ENCODE measurements around the gene EMC9.

The EMC9 gene

GRCh38 chr14:24133735-24134134 lies 7.7 kb downstream of the EMC9 start:
- Histone ChIP-seq H4K20me1 (ENCODE audit: insufficient read depth, low read length) (no peaks in the 10 kb centered on the region), H3K27me3 (replicated peaks; ENCODE audit: insufficient read depth, low read length) (no peaks in the 10 kb centered on the region), H3K27ac (ENCODE audit: low read length) (no peak overlapping the region), H3K9me2 (replicated peaks; ENCODE audit: insufficient read depth, low read length) (no peaks in the 10 kb centered on the region), H2AFZ (ENCODE audit: low read length) (no peak overlapping the region), H3K4me1 (ENCODE audit: low read length) (0 out of 2 replicates have a peak, but pooled peaks cover 2% of the 10 kb centered on the region), H3K4me3 (ENCODE audit: low read length) (no peak overlapping the region), H3K36me3 (replicated peaks; ENCODE audit: insufficient read depth, low read length) (0 out of 2 replicates have a peak, but pooled peaks cover 2% of the 10 kb centered on the region), H3K9ac (ENCODE audit: low read length) (no peak overlapping the region), H3K4me2 (ENCODE audit: low read depth, low read length) (no peak overlapping the region), H3F3A (ENCODE audit: insufficient read depth, low read length) (0 out of 2 replicates have a peak, but pooled peaks cover 2% of the 10 kb centered on the region), H3K9me3 (replicated peaks; ENCODE audit: insufficient read depth, low read length) (no peaks in the 10 kb centered on the region), H3K79me2 (ENCODE audit: low read length) (peaks cover 26% of the 10 kb centered on the region)
- TF ChIP-seq EZH2phosphoT487 (IDR thresholded peaks at IDR 0.05; ENCODE audit: low read length) = no peak
- TF ChIP-seq CTCF (IDR thresholded peaks at IDR 0.05; ENCODE audit: low read length) = no peak
- no peak for TF ChIP-seq EZH2 (optimal IDR thresholded peaks at IDR 0.05; ENCODE audit: low read depth, low read length)
- DNase-seq = no peak

GRCh38 chr14:24132976-24133375 lies 8.4 kb downstream of the EMC9 start:
- Histone ChIP-seq H4K20me1 (ENCODE audit: insufficient read depth, low read length) (no peaks in the 10 kb centered on the region), H3F3A (ENCODE audit: insufficient read depth, low read length) (0 out of 2 replicates have a peak, but pooled peaks cover 2% of the 10 kb centered on the region), H2AFZ (ENCODE audit: low read length) (no peak overlapping the region), H3K4me2 (ENCODE audit: low read depth, low read length) (no peak overlapping the region), H3K9me2 (replicated peaks; ENCODE audit: insufficient read depth, low read length) (no peaks in the 10 kb centered on the region), H3K9me3 (replicated peaks; ENCODE audit: insufficient read depth, low read length) (no peaks in the 10 kb centered on the region), H3K4me1 (ENCODE audit: low read length) (0 out of 2 replicates have a peak, but pooled peaks cover 2% of the 10 kb centered on the region), H3K4me3 (ENCODE audit: low read length) (no peak overlapping the region), H3K27ac (ENCODE audit: low read length) (no peak overlapping the region), H3K27me3 (replicated peaks; ENCODE audit: insufficient read depth, low read length) (no peaks in the 10 kb centered on the region), H3K36me3 (replicated peaks; ENCODE audit: insufficient read depth, low read length) (no peaks in the 10 kb centered on the region), H3K9ac (ENCODE audit: low read length) (no peak overlapping the region), H3K79me2 (ENCODE audit: low read length) (peaks cover 20% of the 10 kb centered on the region)
- DNase-seq = no peak
- TF ChIP-seq EZH2phosphoT487 (IDR thresholded peaks at IDR 0.05; ENCODE audit: low read length) = no peak
- TF ChIP-seq CTCF (IDR thresholded peaks at IDR 0.05; ENCODE audit: low read length) = no peak
- TF ChIP-seq EZH2 (optimal IDR thresholded peaks at IDR 0.05; ENCODE audit: low read depth, low read length) = no peak

GRCh38 chr14:24132061-24132685 lies 9.2 kb downstream of the EMC9 start:
- no peak overlapping the region for H3K9ac ChIP-seq (ENCODE audit: low read length)
- no peaks in the 10 kb centered on the region for H4K20me1 ChIP-seq (ENCODE audit: insufficient read depth, low read length)
- H3K4me1 ChIP-seq (ENCODE audit: low read length) = 0 out of 2 replicates have a peak, but pooled peaks cover 1% of the 10 kb centered on the region
- no peaks in the 10 kb centered on the region for H3K36me3 ChIP-seq (replicated peaks; ENCODE audit: insufficient read depth, low read length)
- no peaks in the 10 kb centered on the region for H3K9me2 ChIP-seq (replicated peaks; ENCODE audit: insufficient read depth, low read length)
- 0 out of 2 replicates have a peak, but pooled peaks cover 2% of the 10 kb centered on the region for H3F3A ChIP-seq (ENCODE audit: insufficient read depth, low read length)
- no peak overlapping the region for H3K4me3 ChIP-seq (ENCODE audit: low read length)
- H3K27ac ChIP-seq (ENCODE audit: low read length) = no peak overlapping the region
- no peak overlapping the region for H2AFZ ChIP-seq (ENCODE audit: low read length)
- TF ChIP-seq EZH2 (optimal IDR thresholded peaks at IDR 0.05; ENCODE audit: low read depth, low read length) (no peak), CTCF (IDR thresholded peaks at IDR 0.05; ENCODE audit: low read length) (no peak), EZH2phosphoT487 (IDR thresholded peaks at IDR 0.05; ENCODE audit: low read length) (no peak)
- no peak overlapping the region for H3K4me2 ChIP-seq (ENCODE audit: low read depth, low read length)
- H3K79me2 ChIP-seq (ENCODE audit: low read length) = peaks cover 12% of the 10 kb centered on the region
- H3K27me3 ChIP-seq (replicated peaks; ENCODE audit: insufficient read depth, low read length) = no peaks in the 10 kb centered on the region
- H3K9me3 ChIP-seq (replicated peaks; ENCODE audit: insufficient read depth, low read length) = no peaks in the 10 kb centered on the region
- no peak for DNase-seq
